ENCODE results near the gene OBSL1.

- TF ChIP-seq YY1 (IDR thresholded peaks at IDR 0.05; ENCODE audit: insufficient read depth, insufficient read length) (no peak), ZNF274 (IDR thresholded peaks at IDR 0.05; ENCODE audit: low read depth, low read length) (no peak)
Observed at GRCh38 chr2:219565130-219566080, 5.9 kb downstream of the OBSL1 start.
